HG02642 (cell line): Measurements from ENCODE around the gene SIDT2.
"Not testable (repeated sequence)": the region's sequence is repeated elsewhere in the genome, so short reads cannot be mapped to it uniquely, and the experiment has no call there.

Source experiments
- ATAC-seq: cut with Tn5 transposase; IDR thresholded peaks from one replicate; pipeline ENCODE4 v1.9.1; 2021; ENCODE audit warnings: mild to moderate bottlenecking; ENCODE audit not compliant: unreplicated experiment, poor library complexity

Gene SIDT2

DNA sequence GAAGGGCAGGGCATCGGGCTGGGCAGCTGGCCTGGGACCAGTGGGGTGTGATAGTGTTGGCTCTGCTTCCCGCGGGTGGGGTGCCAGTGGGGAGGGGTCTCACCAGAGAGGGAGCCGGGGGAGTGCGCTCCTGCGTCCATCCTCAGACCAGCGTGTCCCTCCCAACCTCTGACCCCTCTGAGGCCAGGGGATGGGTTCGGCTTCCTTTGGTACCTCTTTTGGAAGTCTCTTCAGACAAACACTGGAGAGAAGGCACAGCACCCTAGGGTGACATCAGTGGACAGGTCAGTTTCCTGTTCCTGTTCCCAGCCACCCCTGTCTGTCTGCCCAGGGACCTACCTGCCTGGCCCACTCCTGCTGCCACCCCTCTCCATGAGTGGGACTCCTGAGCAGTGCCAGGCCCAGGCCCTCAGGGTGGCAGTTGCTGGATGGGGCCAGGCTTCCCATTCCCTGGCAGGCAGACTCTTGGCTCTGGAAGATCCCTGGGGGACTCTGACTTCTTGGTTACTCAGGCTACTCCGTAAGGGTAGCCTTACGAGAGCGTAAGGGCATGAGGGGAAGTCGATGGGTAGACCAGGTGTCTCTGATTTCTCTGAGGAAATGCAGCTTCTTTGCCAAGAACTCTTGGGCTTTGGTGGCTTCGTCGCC is 23.2 kb downstream of the SIDT2 start:
- no peak for ATAC-seq

- no peak for ATAC-seq
Measured at GRCh38 chr11:117202386-117203068, 24.0 kb downstream of the SIDT2 start.

- ATAC-seq: no peak
Measured at GRCh38 chr11:117203069-117203407, 24.5 kb downstream of the SIDT2 start.

- no peak for ATAC-seq
Measured at GRCh38 chr11:117204283-117205080, 25.9 kb downstream of the SIDT2 start.

DNA sequence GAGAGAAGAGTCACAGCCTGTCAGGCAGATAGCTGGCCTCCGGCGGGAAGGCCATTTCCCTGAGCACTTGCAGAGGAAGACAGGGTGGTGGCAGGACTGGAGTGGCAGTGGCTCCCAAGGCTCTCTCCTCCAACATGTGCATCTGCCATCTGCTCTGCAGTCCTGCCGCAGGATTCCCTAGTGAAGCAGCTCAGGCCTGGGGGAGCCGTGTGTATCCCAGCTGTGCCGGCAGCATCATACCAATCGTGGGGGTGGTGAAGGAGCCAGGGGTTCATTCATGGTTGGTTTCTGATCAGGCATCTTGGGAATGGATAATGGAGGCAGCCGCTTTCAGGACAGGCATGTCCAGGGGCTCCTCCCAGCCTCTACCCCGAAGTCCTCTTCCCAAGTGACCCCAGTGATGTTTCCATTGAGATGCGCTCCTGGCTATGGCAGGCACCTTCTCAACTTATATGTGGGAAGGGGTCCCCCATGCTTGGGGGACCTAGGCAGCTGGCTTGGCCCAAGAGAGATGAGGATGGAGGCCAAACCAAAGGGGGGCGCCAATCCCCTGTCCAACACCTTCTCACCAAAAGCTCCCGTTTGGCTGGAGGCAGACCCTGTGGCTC is 26.8 kb downstream of the SIDT2 start:
- ATAC-seq: no peak

DNA sequence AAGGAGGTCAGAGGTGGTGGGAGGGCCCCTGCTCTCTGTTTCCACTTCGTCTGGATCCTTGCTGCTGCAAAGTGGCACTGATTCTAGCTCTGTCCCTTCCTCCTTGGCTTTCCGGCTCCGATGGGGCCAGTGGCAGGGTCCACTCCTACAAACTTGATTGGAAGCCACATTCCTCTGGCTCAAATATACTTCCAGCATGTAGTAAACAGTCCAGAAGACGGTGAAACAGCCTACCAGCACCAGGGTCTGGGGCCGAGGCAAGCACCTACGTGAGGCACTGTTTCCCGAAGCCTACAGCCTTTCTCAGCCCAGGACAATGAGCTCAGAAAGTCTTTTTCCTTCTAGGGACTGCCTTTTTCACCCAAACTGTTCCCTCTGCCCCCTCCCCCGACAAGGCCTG is 27.6 kb downstream of the SIDT2 start:
- not testable (repeated sequence) for ATAC-seq

DNA sequence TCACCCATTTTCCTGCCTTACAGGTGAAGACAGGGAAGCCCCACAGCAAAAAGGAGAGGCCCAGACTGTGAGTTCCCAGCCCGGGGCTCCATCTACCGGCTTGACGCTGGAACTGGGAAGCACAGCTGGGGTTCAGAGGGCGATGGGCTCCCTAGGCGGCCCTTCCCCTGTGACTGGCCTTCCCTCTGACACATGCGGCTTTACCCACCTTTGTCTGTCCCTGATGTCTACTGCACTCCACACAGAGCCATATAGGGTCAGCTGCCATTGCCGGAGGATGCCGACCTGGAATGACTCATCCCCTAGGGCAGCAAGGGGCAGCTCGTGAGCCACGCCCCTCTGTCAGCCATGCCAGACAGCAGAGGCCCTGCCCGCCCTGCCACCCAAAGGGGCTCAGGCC is 28.3 kb downstream of the SIDT2 start:
- not testable (repeated sequence) for ATAC-seq

DNA sequence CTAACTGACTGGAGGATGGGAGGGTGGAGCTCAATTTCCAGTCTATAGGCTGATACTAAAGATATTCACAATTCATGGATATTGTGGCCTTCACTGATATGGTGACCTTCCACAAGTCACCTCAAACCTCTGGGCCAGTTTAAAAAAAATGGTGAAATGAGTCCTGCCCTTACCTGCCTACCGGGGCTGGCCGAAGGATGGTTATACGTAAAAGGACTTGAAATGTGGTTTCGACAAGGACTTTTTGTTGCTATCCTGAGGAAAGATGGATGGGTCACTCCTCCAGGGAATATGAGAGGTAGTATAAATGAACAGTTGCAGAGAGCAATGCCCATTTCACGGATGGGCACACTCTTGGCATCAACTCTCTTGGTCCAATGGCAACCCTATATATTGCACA is 28.9 kb downstream of the SIDT2 start:
- ATAC-seq: not testable (repeated sequence)

- ATAC-seq: not testable (repeated sequence)
Measured at GRCh38 chr11:117208710-117209109, 30.2 kb downstream of the SIDT2 start.

- ATAC-seq: not testable (repeated sequence)
Measured at GRCh38 chr11:117209351-117210125, 31.0 kb downstream of the SIDT2 start.

GRCh38 chr11:117210620-117211019 is 32.1 kb downstream of the SIDT2 start:
- ATAC-seq: no peak

DNA sequence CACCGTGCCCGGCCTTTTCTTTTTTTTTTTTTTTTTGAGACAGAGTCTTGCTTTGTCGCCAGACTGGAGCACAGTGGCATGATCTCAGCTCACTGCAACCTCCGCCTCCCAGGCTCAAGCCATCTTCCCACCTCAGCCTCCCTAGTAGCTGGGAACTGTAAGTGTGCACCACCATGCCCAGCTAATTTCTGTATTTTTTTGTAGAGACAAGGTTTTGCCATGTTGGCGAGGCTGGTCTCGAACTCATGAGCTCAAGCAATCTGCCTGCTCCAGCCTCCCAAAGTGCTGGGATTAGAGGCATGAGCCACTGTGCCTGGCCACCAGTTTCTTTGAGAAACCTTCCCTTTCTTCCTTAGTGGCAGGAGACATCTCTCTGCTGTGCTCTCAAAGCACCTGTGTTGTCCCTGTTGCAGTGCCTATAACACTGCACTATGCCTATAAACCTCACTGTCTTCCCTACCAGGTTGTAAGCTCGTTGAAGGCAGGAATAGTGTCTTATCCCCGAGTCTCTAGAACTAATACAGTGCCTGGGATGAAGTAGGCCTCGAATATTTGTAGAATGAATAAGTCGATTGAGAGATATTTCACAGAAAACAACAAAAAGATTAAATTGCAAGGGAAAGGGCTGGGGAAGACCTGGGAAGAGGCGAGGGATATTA is 34.3 kb downstream of the SIDT2 start:
- ATAC-seq: no peak

DNA sequence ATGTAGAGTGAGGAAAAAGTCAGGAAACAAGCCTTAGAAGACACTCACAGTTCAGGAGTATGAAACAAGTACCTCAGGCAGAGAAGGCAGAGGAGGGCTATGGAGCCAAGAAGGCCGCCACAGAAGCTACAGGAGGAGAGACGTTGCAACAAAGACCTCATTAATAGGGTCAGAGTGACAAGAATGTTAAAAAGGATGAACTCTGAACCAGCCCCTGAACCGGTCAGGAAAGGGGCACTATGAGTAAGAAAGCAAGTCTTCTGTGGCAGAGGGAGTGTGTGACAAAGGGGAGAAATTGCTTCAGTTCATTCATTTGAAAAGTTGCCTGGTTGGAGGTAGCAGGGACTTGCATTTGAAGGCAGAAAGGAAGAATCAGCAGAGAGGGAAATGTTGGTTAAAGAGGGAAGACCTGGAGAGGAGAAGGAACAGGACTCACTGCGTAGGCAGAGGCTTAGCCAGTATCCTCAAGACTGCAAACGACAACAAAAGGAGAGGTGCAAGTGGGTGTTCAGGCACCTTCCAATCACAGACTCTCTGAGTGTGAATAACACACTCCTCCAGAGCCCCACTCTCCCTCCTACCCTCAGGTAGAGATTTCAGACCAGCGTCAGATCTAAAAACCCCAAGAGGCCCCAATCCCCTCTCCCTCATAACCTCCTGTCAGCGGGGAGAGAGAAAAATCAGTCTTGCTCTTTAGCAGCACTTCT is 36.0 kb downstream of the SIDT2 start:
- ATAC-seq: no peak

GRCh38 chr11:117217141-117218084 is 38.9 kb downstream of the SIDT2 start:
- ATAC-seq: no peak

GRCh38 chr11:117218133-117218915 is 39.8 kb downstream of the SIDT2 start:
- ATAC-seq: no peak

- ATAC-seq: no peak
Measured at GRCh38 chr11:117219001-117219400, 40.5 kb downstream of the SIDT2 start.

DNA sequence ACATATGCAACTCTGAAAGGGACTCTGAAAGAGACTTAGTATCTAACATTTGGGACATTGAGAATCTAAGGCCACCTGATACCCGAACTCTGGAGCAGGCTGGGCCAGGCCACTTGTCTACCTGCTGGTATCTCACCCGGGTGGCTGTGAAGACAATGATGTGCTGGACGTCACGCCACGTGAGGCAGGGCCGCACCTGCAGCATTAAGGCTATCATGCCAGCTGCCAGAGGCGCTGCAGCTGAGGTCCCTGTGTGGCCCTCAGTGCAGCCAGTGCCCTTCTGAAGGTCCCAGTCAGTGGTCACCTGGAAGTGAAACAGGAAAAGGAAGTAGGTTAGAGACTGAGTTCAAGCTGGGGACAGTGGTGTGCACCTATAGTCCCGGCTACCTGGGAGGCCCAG is 40.9 kb downstream of the SIDT2 start:
- no peak for ATAC-seq
